Measurements from ENCODE around the gene LPAR6.

LPAR6 gene

GRCh38 chr13:48414501-48414900, 1.6 kb upstream of the LPAR6 start:
- no peak for FAIRE-seq

GRCh38 chr13:48411841-48412531, 927 bp downstream of the LPAR6 start:
- FAIRE-seq = no peak

GRCh38 chr13:48411147-48411794, 1.6 kb downstream of the LPAR6 start:
- FAIRE-seq = peak; percentile 86

- no peak for FAIRE-seq
These were observed 2.7 kb downstream of the LPAR6 start for GRCh38 chr13:48410199-48410598.

GRCh38 chr13:48405875-48406274, 7.0 kb downstream of the LPAR6 start:
- no peak for FAIRE-seq

- FAIRE-seq = no peak
These were observed 8.0 kb downstream of the LPAR6 start for GRCh38 chr13:48404952-48405351.

GRCh38 chr13:48403913-48404312, 9.0 kb downstream of the LPAR6 start:
- no peak for FAIRE-seq

- FAIRE-seq = peak; percentile 94
These were observed 9.7 kb downstream of the LPAR6 start for GRCh38 chr13:48403151-48403631.

GRCh38 chr13:48402325-48402932, 10.5 kb downstream of the LPAR6 start:
- FAIRE-seq = no peak

GRCh38 chr13:48401480-48401879, 11.4 kb downstream of the LPAR6 start:
- FAIRE-seq = no peak

- peak; percentile 88 for FAIRE-seq
These were observed 12.0 kb downstream of the LPAR6 start for GRCh38 chr13:48400850-48401291.

GRCh38 chr13:48400090-48400694, 12.7 kb downstream of the LPAR6 start:
- FAIRE-seq = peak; percentile 24

GRCh38 chr13:48398450-48399095, 14.3 kb downstream of the LPAR6 start:
- FAIRE-seq = no peak

- FAIRE-seq = no peak
These were observed 15.2 kb downstream of the LPAR6 start for GRCh38 chr13:48397744-48398143.

GRCh38 chr13:48393698-48394085, 19.2 kb downstream of the LPAR6 start:
- no peak for FAIRE-seq

- FAIRE-seq = no peak
These were observed 19.7 kb downstream of the LPAR6 start for GRCh38 chr13:48393030-48393697.

GRCh38 chr13:48391257-48391656, 21.7 kb downstream of the LPAR6 start:
- no peak for FAIRE-seq

GRCh38 chr13:48386816-48387215, 26.1 kb downstream of the LPAR6 start:
- FAIRE-seq = no peak

GRCh38 chr13:48383384-48383783, 29.5 kb downstream of the LPAR6 start:
- no peak for FAIRE-seq

- FAIRE-seq = no peak
These were observed 32.3 kb downstream of the LPAR6 start for GRCh38 chr13:48380581-48380980.

GRCh38 chr13:48377857-48378256, 35.1 kb downstream of the LPAR6 start:
- FAIRE-seq = no peak

GRCh38 chr13:48370815-48371214, 42.1 kb downstream of the LPAR6 start:
- FAIRE-seq = no peak

GRCh38 chr13:48369988-48370387, 42.9 kb downstream of the LPAR6 start:
- no peak for FAIRE-seq

Measured in islet of Langerhans (tissue), 1 donor.